Amniotic stem cell (primary cell): ENCODE results near the gene INPP5B.

Experiments
- DNase-seq: peaks from one replicate; lab custom pipeline; 2025; lab: John Stamatoyannopoulos, UW

The INPP5B gene

DNA sequence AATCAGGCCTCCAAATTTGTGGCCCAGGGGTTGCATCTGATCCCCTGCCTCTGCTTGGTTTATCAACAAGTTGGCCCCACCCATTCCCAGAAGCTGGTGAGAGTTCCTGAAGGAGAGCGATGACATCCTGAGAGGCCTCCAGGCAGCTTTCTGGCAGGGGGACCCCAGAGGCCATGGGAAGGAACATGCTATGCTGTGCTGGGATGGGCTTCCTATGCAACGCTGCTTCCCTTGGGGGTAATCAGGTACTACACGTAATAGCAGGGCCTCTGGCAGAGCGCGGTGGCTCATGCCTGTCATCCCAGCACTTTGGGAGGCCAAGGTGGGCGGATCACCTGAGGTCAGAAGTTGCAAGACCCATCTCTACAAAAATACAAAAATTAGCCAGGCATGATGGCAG lies 79.1 kb downstream of the INPP5B start:
- DNase-seq = no peak

DNA sequence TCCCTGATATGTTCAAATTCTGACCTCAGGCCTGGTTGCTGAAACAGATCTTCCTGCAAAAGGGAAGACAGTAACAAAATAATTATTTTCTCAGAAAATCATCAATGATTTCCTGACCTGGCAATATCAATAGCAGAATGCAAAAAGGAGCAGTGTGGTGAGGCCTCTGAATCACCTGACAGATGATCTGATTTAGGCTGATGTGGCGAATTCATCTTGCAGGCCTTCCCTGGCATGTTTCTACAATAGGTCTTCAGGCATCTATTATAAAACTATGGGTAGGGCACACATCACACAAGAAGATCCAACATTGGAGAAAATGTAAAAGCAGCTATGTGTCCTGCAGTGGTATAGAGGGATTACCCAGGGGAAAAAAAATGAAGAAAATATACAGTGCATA lies 80.4 kb downstream of the INPP5B start:
- DNase-seq = no peak

DNA sequence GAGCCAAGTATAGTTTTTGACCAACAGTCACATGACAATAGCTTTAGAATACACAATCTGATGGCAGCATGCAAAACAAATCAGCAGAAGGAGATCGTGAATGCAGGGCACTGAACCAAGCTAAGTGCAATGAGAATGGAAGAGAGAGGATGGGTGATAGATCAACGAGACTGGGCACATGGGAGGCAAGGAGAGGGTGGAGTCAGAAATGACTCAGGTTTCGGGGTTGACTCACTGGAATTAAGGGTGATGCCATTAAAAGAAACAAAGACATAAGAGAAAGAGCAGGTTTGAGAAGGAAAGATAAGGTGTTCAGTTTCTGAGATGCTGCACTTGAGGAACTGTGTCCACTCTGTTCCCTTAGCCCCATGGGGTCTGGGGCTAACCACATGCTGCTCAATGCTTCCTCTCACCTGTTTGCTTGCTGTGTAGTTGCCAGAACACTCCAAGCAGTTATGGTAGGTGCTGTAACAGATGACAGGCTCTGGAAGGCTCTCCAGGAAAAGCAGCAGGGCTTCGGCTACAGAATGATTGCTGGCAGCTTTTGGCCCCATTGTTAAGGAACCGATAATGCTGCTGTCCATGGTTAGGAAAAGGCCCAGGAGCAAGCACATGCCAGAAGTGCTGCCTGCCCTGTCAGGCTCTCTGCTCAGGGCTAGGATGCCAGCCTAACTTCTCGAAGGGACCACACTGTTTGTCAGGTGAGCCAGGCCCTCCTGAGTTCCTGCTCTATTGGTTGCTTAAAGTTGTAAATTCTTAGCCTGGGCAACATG lies 81.3 kb downstream of the INPP5B start:
- DNase-seq = no peak

DNA sequence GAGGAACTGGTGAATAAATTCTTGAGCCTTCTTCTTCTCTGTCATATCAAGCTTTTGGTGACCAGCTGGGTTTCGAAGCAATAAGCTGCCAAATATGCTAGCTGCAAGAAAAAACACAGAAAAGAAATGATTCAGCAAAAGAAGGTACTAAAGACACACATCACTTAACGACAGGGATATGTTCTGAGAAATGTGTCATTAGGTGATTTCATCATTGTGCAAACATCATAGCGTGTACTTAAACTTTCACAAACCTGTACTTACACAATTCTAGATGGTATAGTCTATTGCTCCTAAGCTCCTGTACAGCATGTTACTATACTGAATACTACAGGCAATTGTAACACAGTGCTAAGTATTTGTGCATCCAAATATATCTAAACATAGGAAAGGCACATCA lies 84.5 kb downstream of the INPP5B start:
- DNase-seq = no peak

DNA sequence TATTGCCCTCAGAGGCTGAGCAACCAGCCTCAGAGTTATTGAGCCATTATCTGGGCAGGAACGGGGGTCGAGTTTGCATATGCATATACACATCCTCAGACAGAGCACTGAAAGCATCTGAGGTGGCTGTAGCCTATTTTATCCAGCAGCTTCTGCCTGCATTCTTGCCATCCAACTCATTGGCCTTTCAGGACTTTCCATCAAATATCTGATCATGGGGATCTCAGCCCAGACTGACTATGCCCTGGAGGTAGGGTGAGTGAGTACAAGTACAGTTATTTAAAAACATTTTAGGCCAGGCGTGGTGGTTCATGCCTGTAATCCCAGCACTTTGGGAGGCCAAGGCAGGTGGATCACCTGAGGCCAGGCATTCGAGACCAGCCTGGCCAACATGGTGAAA lies 85.7 kb downstream of the INPP5B start:
- DNase-seq = no peak

DNA sequence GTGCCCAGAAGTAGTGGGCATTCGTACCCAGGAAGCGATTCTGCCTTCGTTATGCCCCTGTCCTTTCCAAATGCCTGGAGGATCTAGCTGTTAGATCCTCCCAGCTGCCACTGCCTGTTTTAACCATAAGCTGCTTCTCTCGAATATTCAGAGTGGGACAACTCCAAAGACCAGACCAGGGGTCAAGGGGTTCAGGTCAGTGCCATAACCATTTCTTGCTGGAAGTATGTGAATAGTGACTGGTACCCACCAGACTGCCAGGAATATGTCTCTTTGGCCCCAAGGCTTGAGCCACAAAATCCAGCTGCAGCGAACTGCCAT lies 86.5 kb downstream of the INPP5B start:
- DNase-seq = no peak

DNA sequence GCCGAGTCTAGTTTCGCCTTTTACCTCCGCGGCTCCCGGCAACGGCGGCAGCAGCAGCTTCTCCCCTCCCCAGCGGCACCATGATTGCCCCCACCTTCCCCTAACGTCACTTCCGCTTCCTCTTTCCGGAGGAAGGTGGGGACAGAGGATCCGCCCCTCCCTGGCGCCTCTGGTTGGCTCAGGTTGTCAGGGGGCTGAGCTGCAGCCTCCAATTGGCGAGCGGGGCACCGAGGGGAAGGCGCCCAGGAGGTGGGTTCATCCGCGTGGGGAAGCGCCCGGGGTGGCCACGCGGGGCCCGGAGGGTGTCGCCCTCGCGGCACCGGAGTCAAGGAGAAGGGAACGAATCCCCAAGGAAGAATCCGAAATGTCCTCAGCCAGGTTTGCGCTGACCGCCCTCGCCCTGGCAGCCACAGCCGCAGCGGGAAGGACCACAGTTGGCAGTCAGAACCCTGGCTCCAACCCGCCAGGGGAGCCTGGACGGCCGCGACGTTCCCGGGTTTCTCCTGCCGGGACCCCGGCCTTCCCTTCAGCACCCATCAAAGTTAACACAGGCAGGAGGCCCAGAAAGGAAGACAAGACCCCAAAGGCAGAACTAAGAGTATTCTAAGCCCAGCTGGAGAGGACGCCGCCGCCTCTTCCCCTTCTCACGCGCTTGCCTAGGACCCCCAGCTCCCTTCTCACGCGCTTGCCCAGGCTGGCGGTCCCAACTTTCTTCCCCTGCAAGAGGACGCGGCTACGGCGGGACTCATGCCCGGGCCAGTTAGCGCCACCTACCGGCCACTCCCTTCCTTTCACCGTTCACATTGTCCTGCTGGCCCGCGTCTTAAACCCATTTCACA lies 87.1 kb downstream of the INPP5B start, which contains the start of gene MTF1:
MTF1 (minus strand) TSS at position 86 of the 839 bp plus-strand sequence. CDS start 1,934 bp downstream, outside the sequence.
- peak; percentile 97 for DNase-seq

DNA sequence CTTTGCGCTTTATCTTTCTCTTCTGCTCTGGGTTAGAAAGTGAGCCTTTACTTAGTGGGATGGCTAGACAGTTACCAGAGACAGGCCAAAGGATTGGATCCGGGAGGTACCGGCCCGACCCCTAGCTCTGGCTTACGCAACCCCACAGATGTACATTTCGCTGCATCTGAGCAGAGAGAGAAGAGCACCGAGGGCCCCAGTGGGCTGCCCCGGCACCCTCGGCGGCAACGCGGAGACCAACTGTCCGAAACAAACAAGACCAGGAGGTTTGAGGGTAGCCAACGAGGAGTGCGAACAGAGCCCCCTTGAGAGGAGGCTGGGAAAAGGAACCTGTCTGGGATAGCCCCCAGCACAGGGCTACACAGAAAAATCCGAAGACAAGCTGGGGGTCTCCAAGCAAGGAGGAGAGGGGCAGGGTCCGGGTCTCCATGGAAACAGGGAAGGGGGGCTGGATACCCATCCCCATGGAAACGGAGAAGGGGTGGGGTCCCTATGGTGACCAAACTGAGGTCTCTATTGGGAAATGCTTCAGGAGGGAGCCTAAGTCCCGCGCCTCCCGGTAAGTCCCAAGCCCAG lies 87.8 kb downstream of the INPP5B start:
- no peak for DNase-seq

DNA sequence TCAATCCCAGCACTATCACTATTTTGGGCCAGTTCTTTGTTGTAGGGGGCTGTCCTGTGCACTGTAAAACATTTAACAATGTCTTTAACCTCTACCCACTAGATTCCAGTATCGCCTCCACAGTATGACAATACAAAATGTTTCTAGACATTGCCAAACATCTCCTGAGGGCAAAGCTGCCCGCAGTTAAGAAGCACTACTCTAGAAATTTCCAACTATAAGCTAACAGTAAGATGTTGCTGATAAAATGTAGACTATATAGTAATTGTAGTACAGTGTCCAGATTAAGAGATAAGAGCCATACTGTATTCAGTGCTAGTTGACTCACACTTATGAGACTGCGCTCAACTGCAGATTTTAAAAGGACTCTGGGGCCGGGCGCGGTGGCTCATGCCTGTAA lies 92.4 kb downstream of the INPP5B start:
- no peak for DNase-seq

DNA sequence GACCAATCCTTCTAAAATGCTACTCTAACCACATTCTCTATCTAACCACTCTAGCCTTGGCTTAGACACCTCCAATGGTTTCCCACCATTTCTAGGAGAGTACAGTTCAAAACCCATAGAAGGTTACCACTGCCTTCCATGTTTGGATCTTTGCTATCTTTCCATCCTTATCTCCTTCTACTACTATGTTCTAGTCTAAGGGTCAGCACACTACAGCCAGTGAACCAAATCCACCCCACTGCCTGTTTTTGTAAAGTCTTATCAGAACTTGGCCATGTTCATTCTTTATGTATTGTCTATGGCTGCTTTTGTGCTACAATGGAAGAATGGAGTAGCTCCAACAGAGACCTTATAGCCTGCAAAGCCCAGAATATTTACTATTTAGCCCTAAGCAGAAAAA lies 93.7 kb downstream of the INPP5B start:
- no peak for DNase-seq

DNA sequence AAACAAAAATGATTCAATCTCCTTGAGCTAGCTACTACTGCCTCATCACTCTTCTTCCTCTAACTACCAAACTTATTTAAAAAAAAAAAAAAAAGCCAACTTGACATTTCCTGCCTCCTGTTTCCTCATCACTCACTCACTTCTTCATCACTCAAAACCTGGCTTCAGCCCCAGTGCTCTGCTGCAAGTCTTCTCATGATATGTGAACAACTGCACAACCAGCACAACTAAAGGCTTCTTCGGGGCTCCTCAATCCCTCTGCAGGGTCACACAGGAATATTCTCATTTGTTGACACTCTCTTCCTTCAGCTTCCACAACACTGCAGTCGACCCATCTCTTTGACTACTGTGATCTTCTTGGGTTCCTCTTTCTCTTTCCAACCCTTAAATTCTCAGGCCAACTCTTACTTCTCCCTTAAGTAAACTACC lies 95.1 kb downstream of the INPP5B start:
- DNase-seq = no peak

DNA sequence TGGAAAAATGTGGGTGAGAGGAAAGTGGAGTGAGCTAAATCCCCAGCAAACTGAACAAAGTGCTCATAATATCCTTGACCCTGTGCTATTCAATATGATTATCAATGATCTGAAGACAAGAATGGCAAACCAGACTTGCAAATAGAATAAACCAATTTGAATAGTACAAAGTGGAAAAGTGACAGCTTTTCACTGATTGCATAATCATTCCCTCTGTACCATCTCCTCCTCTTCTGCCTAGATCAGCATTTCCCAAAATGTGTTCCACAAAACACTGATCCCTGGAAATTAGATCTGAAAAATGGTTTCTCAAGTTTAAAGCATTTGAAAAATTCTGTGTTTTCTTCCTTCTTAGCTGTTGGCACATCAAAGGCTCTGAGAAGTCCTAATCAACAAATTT lies 95.6 kb downstream of the INPP5B start:
- DNase-seq = no peak

DNA sequence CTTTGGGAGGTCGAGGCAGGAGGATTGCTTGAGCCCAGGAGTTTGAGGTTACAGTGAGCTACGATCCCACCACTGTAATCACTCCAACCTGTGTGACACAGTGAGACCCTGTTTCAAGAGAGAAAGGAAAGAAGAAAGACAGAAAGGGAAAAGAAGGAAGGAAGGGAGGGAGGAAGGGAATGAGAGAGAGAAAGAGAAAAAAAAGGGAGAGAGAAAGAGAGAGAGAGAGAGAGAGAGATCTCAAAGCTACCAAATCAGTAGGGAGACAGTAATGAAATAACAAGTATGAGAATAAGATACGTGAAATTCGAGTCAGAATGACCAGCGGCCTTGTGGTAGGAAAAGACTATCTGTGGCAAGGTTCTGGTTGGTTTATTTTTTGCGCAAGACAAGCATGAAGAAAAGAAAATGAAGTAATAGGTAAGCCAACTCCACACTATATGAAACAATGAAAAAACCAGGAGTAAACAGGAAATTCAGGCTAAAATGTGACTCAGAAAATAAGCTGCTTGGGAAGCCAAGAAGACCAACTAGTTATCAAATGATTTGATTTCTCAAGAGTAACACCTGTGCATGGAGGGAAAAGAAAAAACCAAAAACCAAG lies 96.4 kb downstream of the INPP5B start:
- no peak for DNase-seq

DNA sequence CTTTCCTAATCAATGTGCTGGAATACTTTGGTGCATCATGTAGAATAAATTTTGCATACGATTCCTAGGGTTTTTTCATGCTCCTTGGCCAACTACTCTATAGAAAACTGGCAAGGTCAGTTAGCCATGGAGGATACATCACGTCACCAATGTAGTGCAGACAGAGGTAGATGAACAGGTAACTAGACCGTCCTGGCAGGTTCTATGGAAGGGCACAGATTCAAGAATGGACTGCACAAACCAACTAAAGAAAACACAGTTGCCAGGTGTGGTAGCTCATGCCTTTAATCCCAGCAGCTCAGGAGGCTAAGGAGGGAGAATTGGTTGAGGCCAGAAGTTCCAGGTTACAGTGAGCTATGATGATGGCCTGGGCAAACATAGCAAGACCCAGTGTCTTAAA lies 97.4 kb downstream of the INPP5B start:
- no peak for DNase-seq

DNA sequence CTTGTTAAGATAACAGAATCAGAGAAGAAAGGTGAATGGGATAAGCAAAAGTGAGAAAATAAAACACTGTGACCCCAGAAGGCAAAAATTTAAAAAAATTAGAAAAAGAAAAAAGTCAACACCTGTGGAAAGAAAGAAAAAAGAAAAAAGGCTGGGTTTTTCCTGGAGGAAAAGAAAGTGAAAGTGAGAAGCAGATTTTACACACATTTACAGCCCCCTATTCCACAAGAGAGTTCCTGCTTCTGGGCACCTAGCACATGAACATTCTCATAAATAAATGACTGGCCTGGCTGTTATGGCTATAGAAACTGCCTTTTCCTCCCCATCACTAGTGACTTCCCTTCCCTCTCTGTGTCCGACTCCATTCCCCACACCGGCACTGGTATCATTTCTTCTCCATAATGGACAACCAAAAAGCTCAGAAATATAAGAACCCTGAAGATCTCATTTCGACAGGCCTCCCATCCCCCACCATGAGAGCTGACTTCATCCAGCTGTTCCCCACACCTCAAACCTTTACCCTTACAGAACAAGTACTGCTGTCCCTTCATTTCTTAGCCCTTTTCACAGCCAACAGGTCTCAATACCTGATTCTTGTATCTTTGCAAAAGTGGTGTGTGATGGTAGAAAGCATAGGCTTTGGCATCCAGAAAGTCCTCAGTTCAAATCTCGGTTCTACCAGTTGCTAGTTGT lies 100.1 kb downstream of the INPP5B start:
- DNase-seq = no peak

DNA sequence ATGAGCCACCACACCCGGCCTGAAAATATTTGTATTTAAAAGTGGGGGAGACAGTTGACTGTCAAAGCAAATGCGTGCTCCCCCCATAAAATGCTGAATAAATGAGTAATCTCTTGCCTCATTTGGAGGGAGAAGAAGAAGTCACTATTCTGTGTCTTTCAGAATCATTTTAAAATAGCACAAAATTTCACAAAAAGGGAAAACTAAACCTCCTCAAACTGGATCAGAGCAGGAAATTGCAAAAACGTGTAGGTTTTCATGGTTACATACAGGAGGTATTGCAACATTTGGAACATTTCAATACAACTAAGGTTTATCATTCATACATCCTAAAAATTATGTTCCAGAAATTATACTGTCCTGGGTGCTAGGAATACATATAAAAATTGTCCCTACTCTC lies 101.1 kb downstream of the INPP5B start:
- no peak for DNase-seq

DNA sequence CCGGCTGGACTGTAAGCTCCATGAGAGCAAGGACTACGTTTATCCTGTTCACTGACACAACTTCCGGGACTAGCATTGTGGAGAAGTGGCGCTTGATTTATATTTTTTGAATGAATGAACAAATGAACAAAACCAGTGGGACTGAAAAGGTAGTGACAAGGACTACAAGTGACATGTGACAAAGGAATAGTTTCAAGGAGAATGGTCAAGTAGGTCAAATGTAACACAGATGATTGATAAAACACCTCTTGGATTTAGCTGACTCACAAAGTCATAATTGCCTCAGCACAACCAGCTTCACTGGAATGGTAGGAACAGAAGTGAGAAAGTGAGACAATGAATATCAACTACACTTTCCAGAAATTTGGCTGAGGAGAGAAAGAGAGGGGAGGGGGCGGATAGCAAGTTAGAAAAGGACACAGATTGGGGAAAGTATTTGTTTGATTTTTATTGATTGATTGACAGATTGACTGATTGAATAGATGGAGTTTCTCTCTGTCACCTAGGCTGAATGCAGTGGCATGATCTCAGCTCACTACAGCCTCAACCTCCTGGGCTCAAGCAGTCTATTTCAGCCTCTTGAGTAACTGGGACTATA lies 101.7 kb downstream of the INPP5B start:
- no peak for DNase-seq

DNA sequence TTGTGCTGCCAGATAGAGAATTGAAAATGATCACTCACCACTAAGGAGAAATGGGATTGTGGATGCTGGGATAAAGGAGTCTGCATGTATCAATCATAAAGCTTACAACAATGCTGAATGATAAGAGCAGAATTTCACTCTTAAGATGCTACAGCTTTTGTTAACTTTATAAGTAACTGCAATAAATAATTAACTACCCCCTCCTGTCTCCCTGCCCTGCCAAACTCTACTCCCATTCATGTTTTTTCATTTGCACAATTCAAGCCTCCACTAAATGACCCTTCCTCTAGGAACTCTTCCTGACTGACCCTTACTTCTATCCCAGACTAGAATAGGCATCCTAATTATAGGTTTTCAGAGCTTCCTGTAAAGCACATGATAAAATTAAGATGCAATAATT lies 102.3 kb downstream of the INPP5B start:
- DNase-seq = no peak

DNA sequence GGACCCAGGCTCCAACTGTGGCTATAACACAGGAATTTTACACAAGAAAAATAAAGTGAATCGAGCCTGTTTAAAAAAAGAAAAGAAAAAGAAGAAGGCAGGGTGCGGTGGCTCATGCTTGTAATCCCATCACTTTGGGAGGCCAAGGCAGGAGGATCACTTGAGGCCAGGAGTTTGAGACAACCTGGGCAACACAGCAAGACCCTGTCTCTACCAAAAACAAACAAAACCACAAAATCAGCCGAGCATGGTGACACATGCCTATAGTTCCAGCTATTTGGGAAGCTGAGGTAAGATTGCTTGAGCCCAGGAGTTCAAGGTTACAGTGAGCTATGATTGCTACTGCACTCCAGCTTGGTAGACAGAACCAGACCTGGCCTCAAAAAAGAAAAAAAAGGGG lies 105.2 kb downstream of the INPP5B start:
- no peak for DNase-seq

DNA sequence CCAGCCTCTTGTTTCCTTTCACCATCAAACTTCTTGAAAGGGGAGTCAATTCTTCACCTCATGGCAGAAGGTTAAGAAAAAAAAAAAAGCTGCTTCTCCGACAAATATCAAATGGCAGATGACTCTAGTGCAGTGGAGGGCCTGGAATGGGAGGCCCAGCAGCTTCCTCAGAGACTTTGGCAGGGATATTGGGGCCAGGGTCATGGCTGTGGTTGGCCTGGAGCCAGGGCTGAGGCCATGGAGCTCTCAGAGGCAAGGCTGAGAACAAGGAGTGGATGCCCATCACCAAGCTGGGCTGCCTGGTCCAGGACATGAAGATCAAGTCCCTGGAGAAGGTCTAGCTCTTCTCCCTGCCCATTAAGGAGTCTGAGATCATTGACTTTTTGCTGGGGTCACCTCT lies 106.1 kb downstream of the INPP5B start:
- DNase-seq = no peak

DNA sequence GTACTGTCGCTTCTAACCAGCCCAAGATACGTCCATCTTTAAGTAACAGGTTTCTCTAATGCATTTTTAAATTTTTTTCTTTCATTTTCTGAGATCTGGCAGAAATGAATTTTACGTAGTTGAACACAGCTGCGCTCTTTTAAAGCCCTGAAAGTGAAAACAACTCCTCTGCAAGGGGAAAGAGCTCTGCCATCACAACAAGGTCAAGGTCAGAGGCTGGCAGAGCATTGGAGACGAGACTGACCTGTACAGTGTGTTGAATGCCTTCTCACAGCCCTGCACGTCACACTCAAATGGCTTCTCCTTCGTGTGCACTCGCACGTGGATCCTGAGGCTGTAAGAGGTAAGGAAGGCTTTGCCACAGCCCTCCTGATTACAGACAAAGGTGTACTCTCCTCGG lies 107.2 kb downstream of the INPP5B start:
- no peak for DNase-seq

DNA sequence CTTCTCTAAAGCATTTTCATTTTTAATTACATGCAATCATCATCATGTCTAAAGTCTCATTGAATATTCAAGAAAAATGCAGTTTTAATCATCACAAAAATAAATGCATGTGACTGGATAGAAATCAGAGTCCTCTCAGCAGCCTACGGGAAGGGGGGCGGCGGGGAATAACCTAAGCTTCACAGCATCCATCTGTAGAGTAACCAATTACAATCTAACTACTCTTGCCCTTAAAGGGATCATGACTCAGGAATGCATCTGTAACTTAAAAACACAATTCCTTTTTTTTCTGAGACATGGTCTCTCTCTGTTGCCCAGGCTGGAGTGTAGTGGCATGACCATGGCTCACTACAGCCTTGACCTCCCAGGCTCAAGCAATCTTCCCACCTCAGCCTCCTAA lies 110.1 kb downstream of the INPP5B start:
- DNase-seq = no peak
